ENCODE results near the gene RNF212.

DNA sequence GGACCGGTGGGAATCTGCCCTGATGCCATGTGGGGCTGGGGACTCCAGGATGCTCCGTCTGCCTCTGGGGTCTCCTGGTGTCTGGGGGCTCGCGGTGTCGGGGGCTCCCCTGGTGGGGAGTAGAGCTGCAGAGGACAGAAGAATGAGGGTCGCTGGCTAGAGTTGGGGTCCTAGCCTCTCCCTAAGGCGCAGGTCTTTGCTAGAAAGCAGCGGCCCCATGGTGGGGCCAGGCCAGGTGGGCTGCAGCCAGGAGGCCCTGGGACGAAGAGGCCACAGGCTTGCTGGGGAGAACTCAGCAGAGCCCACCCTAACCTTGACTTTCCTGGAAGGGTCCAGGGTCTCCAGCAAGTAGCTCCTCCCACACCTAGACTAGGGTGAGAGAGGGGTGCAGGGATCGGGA lies 80.5 kb downstream of the RNF212 start:
- TF ChIP-seq EZH2 (IDR thresholded peaks at IDR 0.05; ENCODE audit: low read depth, unreplicated experiment) = no peak
- TF ChIP-seq, protein P1, sequence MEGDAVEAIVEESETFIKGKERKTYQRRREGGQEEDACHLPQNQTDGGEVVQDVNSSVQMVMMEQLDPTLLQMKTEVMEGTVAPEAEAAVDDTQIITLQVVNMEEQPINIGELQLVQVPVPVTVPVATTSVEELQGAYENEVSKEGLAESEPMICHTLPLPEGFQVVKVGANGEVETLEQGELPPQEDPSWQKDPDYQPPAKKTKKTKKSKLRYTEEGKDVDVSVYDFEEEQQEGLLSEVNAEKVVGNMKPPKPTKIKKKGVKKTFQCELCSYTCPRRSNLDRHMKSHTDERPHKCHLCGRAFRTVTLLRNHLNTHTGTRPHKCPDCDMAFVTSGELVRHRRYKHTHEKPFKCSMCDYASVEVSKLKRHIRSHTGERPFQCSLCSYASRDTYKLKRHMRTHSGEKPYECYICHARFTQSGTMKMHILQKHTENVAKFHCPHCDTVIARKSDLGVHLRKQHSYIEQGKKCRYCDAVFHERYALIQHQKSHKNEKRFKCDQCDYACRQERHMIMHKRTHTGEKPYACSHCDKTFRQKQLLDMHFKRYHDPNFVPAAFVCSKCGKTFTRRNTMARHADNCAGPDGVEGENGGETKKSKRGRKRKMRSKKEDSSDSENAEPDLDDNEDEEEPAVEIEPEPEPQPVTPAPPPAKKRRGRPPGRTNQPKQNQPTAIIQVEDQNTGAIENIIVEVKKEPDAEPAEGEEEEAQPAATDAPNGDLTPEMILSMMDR (conservative IDR thresholded peaks at IDR 0.05; ENCODE audit: low read depth in 2 of 2) = no peak
- no peak for TF ChIP-seq POLR2AphosphoS5 (IDR thresholded peaks at IDR 0.05; ENCODE audit: low read depth)
- TF ChIP-seq ETS1 (IDR thresholded peaks at IDR 0.05) = no peak
- no peak for TF ChIP-seq EZH2phosphoT487 (IDR thresholded peaks at IDR 0.05; ENCODE audit: unreplicated experiment)
- TF ChIP-seq, protein P2, sequence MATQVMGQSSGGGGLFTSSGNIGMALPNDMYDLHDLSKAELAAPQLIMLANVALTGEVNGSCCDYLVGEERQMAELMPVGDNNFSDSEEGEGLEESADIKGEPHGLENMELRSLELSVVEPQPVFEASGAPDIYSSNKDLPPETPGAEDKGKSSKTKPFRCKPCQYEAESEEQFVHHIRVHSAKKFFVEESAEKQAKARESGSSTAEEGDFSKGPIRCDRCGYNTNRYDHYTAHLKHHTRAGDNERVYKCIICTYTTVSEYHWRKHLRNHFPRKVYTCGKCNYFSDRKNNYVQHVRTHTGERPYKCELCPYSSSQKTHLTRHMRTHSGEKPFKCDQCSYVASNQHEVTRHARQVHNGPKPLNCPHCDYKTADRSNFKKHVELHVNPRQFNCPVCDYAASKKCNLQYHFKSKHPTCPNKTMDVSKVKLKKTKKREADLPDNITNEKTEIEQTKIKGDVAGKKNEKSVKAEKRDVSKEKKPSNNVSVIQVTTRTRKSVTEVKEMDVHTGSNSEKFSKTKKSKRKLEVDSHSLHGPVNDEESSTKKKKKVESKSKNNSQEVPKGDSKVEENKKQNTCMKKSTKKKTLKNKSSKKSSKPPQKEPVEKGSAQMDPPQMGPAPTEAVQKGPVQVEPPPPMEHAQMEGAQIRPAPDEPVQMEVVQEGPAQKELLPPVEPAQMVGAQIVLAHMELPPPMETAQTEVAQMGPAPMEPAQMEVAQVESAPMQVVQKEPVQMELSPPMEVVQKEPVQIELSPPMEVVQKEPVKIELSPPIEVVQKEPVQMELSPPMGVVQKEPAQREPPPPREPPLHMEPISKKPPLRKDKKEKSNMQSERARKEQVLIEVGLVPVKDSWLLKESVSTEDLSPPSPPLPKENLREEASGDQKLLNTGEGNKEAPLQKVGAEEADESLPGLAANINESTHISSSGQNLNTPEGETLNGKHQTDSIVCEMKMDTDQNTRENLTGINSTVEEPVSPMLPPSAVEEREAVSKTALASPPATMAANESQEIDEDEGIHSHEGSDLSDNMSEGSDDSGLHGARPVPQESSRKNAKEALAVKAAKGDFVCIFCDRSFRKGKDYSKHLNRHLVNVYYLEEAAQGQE (IDR thresholded peaks at IDR 0.05; ENCODE audit: unreplicated experiment) = no peak

Data from GM23338 (cell line).